SH-SY5Y (cell line): Measurements from ENCODE around the gene RGS18.

Experiments used
- GATA2 ChIP-seq: IDR thresholded peaks from 2 replicates; pipeline ENCODE4 v1.6.1; 2011; ENCODE audit warnings: mild to moderate bottlenecking, low read depth, low read length
- GATA3 ChIP-seq: IDR thresholded peaks from 2 replicates; pipeline ENCODE4 v1.6.1; 2011; ENCODE audit warnings: low read depth, mild to moderate bottlenecking, low read length, moderate library complexity

The RGS18 gene, protein sequence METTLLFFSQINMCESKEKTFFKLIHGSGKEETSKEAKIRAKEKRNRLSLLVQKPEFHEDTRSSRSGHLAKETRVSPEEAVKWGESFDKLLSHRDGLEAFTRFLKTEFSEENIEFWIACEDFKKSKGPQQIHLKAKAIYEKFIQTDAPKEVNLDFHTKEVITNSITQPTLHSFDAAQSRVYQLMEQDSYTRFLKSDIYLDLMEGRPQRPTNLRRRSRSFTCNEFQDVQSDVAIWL

DNA sequence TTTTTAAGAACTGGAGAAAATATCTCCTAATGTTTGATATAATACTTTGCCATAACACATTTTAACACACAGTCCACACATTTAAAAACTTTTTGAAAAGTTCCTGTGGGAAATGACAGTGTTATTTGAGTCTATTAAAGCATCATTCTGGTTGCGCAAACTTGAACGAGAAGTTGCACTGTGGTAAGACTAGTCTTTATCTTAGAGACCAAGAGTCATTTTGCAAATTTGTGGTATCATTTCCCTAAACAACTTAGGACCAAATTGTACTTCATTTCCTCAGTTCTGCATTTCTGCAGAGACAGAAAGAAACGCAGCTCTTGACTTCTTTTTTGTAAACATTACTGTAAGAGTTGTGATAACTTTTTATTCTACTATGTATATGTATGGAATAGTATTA lies at the start of gene RGS18:
Gene RGS18, plus strand, starts transcription at position 282 of the 400 bp plus-strand sequence. CDS start 176 bp downstream, outside the sequence.
- TF ChIP-seq GATA2 (no peak), GATA3 (no peak)

DNA sequence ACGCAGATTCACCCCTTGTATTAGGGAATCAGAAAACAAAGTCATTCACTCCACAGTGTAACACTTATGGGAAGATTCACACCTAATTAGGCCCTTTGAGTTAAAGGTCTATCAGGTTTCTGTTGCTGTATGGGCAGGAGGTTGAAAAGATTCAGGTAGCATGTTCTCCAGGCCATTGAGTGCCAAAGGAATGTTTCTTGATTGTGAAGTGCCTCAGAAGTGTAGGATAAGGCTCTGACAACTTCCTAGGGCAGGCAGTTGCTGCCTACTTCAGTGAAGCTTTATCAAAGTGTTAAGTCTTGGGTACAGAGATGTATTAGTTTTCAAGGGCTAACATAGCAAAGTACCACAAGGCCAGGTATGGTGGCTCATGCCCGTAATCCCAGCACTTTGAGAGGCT lies 48.7 kb upstream of the RGS18 start:
- TF ChIP-seq GATA3, result no peak
- TF ChIP-seq GATA2, result no peak

DNA sequence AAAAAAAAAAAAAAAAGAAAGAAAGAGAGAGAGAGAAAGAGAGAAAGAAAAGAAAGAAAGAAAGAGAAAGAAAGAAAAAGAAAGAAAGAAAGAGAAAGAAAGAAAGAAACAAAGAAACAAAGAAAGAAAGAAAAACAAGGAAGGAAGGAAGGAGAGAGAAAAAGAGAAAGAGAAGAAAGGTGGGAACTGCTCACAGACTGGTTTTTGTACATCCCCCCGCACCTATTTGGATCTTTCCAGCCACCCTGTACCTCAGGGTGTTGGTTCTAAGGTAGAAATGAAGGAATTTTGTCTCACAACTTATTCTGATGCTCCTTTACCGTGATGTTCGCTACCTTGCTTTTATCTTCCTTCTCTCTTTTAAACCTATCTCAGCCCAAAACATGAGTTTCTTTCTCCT lies 43.3 kb upstream of the RGS18 start:
- TF ChIP-seq GATA2 (no peak), GATA3 (no peak)

DNA sequence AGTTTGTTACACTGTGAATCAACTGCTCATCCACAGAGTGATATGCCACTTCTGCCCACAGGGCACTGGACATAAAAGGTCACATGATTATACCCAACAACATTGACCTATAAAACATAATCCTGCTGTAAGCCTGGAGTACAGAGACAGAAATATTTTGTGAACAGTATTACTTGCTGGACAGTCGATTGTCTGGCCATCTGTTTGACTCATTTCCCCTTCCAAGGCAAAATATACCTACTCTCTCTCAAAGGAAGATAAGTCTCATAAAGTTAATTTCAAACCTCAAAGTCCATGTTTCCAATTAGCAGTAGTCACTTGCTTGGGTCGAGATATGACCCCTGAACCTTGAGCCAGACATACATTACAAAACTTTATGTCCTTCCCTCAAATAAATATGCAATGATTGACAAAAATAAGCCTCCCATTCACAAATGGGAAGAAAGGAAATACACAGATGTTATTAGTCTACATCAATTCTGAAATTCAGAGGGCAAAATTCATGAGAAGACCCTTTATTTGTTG lies 39.3 kb upstream of the RGS18 start:
- no peak for TF ChIP-seq GATA3
- no peak for TF ChIP-seq GATA2

DNA sequence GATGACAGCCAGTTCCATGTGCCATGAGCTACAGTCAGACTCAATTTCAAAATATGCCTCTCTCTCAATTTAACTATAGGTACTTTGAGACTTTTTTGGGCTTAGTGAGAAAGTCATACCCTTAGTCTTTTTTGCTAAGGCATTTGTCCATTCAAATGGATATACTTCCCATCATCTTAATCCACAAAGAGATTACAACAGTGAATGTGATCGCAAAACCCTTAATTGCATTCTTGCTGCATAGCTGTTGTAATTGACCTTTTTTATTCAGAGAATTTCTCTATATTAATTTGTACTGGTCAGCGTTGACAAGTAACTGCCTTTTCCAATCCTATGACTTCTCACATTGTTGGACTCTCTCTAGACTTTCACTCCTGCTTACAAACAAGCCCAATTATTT lies 38.6 kb upstream of the RGS18 start:
- TF ChIP-seq GATA2 (no peak), GATA3 (no peak)

DNA sequence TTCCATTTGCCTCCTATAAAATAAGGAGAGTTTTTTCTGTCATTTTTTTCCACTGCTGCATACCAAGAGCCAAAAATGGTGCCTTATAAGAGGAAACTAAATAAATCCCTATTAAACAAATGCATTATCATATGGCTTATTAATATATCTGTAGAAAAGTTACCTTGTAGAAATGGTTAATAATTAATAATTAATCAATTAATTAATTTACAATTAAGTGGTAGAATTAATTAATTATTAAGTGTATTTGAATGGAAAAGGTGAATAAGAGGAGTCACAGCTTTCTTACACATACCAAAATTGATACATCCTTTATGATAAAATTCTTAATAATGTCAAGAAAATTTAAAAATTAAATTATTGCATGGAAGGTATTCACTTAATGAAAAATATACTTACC lies 35.6 kb upstream of the RGS18 start:
- TF ChIP-seq GATA3 (no peak), GATA2 (no peak)

DNA sequence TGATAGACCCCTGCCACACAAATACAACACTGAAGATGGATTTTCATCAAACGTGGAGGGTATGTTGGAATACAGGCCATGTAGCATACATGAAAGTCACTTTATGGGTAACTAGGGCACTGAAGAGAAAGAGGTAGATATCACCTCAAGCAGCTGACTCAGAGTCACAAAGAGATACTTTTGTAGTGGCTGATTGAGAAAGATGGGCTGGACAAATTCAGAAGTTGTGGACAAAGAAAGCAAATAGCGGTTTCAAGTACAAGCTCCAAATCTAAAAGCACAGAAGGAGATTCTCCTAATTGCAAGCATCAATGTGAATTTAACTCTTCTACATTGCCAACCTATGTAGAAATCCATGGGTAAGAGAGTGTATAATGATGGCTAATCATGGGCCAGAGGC lies 35.0 kb upstream of the RGS18 start:
- TF ChIP-seq GATA3 (no peak), GATA2 (no peak)

DNA sequence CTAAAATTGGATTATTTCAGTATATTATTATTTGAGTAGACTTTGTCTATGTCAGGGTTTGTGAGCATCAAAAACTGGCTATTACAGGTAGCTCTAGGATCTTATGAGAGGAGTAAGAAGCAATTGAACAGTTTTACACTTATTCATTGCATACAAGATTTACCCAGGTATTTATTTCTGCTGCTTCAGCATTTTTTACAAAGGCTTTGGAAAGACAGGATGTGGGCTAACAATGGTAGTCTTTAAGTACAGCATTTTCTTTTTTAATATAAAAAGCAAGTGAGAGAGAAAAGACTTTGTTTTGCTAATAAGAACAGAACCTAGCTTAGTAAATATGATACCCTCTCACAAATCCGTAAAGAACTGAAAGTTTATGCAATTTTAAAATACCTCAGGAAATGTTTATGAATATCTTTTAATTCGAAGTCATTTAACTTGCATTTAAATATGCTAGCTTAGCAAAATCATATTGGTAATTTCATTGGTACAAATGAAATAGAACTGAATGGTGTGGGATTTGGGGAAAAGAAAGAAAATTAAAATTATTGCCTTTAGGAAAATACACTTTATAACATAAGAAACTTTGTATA lies 32.1 kb upstream of the RGS18 start:
- TF ChIP-seq GATA2, result no peak
- TF ChIP-seq GATA3, result no peak

DNA sequence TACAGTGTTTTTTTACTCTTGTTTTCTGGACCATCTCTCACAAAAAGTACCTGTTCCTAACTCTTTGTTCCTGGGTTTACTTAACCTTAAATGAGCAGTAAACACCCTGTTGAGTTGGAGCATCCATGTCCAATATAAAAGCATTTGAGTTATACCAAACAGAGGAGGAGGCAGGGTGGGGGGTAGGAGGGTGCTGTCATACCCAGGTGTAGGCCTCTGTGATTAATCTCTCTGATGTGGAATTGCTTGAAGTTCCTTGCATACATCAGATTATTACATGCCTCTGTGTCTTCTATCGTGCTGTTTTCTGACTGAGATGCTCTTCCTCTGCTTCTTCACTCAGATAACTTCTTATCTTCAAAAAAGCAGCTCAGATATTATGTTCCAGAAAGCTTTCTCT lies 28.1 kb upstream of the RGS18 start:
- TF ChIP-seq GATA3 (no peak), GATA2 (no peak)

DNA sequence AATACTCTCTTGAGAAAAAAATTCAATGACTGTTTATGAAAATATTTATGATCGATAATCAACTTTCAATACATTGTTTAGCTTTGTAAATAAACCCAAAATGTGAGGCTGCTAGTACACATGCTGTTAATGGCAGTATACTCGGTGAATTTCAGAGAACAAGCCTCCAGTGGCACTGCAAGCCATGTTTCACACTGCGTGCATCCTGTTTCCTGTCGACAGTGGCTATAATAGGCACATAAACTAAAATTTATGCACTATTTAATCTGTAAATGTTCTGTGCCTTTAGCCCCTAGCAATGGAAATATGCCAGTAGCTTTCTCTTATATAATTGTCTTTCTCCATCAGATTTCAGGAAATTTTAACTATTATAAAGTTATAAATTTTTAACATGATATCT lies 26.3 kb upstream of the RGS18 start:
- TF ChIP-seq GATA3 (no peak), GATA2 (no peak)

DNA sequence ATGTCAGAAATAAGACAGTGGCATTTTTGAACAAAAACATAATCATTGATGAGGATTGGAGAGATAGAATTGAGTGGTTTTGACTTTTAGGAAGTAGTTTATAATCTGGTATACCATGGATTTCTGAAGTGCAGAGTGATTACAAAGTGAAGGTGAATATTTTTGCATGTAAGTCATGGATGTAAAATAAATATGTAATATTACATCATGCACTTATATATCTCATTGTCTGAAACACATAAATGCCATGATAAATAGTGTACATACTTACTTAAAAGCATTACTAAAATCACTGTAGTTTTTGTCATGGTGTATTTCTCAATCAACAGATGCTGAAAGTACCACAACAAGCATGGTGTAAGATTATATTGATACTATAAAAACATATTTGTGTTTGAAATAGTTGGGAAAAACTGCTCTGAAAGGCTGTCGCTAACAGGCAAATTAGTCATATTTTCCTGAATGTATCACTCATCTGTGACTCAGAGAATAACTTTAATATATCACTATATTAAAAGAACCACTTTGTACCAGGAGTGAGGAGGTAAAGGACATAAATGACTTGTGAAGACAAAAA lies 24.8 kb upstream of the RGS18 start:
- TF ChIP-seq GATA2 (no peak), GATA3 (no peak)

DNA sequence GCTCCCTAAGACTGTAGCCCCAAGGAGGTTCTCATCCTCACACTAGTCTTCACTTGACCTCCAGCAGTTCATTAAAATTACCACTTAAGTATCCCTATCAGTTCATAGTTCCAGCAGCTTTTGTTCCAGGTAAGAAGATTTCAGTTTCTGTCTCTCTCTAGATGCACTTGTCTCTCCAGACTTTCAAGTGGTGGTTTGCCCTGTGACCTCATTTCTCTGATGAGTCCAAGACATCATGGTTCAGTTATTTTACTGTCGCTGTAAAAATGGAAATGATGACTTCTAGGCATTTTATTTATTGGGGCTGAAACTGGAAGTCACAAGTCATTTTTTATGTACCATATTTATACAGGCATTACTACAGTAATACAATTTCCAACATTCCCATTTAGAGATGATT lies 17.9 kb upstream of the RGS18 start:
- no peak for TF ChIP-seq GATA3

DNA sequence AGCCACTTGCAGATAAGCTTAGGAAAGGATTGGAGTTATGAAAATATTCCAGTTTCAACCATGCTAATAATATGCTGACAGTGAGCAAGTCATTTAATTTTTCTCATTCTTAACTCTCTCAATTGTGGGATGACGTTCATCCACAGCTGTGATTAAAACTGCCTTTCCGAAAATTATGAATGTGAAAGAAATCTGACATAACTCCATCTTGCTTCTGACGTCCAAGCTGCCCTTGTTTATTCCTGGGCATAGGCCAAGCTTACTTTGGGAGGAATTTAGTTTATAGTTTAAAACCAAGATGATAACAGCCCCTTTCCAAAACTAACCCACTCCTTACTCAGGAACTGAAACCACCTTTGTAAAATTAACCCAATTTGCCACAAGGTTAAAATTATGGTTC lies 11.0 kb upstream of the RGS18 start:
- no peak for TF ChIP-seq GATA2
- TF ChIP-seq GATA3, result no peak

DNA sequence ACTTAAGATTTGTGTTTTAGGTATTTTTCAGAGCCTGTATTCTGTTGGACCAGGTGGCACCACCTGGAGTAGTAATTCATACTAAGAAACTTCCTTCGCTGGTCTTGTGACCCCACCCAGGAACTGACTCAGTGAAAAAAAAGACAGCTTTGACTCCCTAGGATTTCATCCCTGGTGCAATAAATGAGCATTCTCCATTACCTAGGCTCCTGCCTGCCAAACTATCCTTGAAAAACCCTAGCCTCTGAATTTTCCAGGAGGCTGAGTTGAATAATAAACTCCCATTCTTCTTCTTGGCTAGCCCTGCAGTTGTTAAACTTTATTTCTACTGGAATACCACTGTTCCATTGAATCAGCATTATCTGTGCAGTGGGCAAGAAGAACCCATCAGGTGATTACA lies 10.6 kb upstream of the RGS18 start:
- no peak for TF ChIP-seq GATA3
- TF ChIP-seq GATA2, result no peak

DNA sequence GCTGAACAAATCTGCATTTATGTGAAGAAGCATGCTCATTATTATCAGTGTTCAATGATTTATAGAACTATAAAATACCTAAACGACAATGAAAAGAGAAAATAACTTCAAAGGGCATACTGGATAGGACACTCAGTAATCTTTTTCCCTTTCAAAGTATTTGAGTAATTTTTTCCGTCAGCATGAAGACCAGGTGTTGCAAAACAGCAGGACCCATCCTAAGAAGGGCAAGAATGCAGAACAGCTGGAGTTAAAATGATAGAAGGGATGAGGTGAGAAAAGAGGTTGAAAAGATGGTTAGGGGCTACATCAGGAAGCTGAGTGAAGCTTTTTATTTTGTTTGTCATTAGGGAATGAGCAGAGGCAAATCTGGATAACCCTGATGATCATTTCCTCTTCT lies 7.1 kb upstream of the RGS18 start:
- no peak for TF ChIP-seq GATA3
- TF ChIP-seq GATA2, result no peak
